ENCODE results near the gene CDH11. TPM values are rescaled to one million over a fixed set of nuclear protein-coding genes. Genes with fewer than 3 reads are reported as not detected.

CDH11 gene
- 10 to 100 TPM in 1 of 4 donors, 1 to 10 TPM in 2, under 1 TPM in 1; 0.22 to 25.1 (median 1.6) TPM for polyA plus RNA-seq
- long read RNA-seq, donor 1: 0 reads
- long read RNA-seq, donor 2, full-length matches to known transcripts: 1 of 1 reads
- long read RNA-seq, donor 2, partial matches to known transcripts: 0 of 1 reads
- long read RNA-seq, donor 2, other reads (novel, unspliced or antisense): 0 of 1 reads
- long read RNA-seq, donor 3, partial matches to known transcripts: 0 of 1 reads
- long read RNA-seq, donor 3, other reads (novel, unspliced or antisense): 0 of 1 reads
- long read RNA-seq, donor 4, full-length matches to known transcripts: 1 of 1 reads
- long read RNA-seq, donor 4, partial matches to known transcripts: 0 of 1 reads
- long read RNA-seq, donor 4, other reads (novel, unspliced or antisense): 0 of 1 reads
- long read RNA-seq, donor 5: 0 reads
- long read RNA-seq, donor 6, partial matches to known transcripts: 0 of 1 reads
- long read RNA-seq, donor 6, other reads (novel, unspliced or antisense): 0 of 1 reads
- long read RNA-seq, donor 7, full-length matches to known transcripts: 10 of 10 reads
- long read RNA-seq, donor 7, partial matches to known transcripts: 0 of 10 reads
- long read RNA-seq, donor 7, other reads (novel, unspliced or antisense): 0 of 10 reads
- long read RNA-seq, donor 8, full-length matches to known transcripts: 2 of 2 reads
- long read RNA-seq, donor 8, partial matches to known transcripts: 0 of 2 reads
- long read RNA-seq, donor 8, other reads (novel, unspliced or antisense): 0 of 2 reads
- long read RNA-seq, donor 9: 0 reads
- long read RNA-seq, donor 10, full-length matches to known transcripts: 13 of 13 reads
- long read RNA-seq, donor 10, partial matches to known transcripts: 0 of 13 reads
- long read RNA-seq, donor 10, other reads (novel, unspliced or antisense): 0 of 13 reads

- no peak for FAIRE-seq
Observed at GRCh38 chr16:65121870-65122723, at the start of gene CDH11. CDH11 (minus strand) TSS chr16:65122063; CDS start chr16:65004869, 117,194 bp downstream.

GRCh38 chr16:65154321-65154720, 32.5 kb upstream of the CDH11 start:
- Histone ChIP-seq H3K27ac (ENCODE audit: low read depth in 1 of 3, low read length in 2 of 3) (no peak overlapping the region), H3K4me3 (ENCODE audit: low read depth in 1 of 3, low read length in 3 of 3) (no peak overlapping the region), H3K4me1 (ENCODE audit: control insufficient read depth in 3 of 3, insufficient read depth in 2 of 3, low read depth in 1 of 3, low read length in 2 of 3) (no peaks in the 10 kb centered on the region), H3K9me3 (ENCODE audit: control insufficient read depth in 2 of 2, insufficient read depth in 1 of 2, low read depth in 1 of 2, low read length in 1 of 2) (no peaks in the 10 kb centered on the region), H3K27me3 (ENCODE audit: control insufficient read depth in 3 of 3, insufficient read depth in 3 of 3, low read length in 3 of 3) (no peaks in the 10 kb centered on the region), H3K36me3 (ENCODE audit: control insufficient read depth in 3 of 3, insufficient read depth in 2 of 3, low read depth in 1 of 3, low read length in 3 of 3) (no peaks in the 10 kb centered on the region)
- FAIRE-seq (no peak), DNase-seq (no peak)
- WGBS, 3 donors: 19 to 42% (median 19%) methylated on average over 3 of the region's 3 CpGs

More at GRCh38 chr16:65121870-65122723, at the start of gene CDH11:
- Histone ChIP-seq H3K27me3 (ENCODE audit: control insufficient read depth in 3 of 3, insufficient read depth in 3 of 3, low read length in 3 of 3) (peaks cover 10 to 52% (median 10%) of the 10 kb centered on the region in 3 donors), H3K4me3 (ENCODE audit: low read depth in 1 of 3, low read length in 3 of 3) (peak within 1 kb of the TSS; percentile 12 to 79 (median 30)), H3K36me3 (ENCODE audit: control insufficient read depth in 3 of 3, insufficient read depth in 2 of 3, low read depth in 1 of 3, low read length in 3 of 3) (no peaks in the 10 kb centered on the region), H3K4me1 (ENCODE audit: control insufficient read depth in 3 of 3, insufficient read depth in 2 of 3, low read depth in 1 of 3, low read length in 2 of 3) (peaks cover 0 to 10% (median 0%) of the 10 kb centered on the region in 3 donors), H3K27ac (ENCODE audit: low read depth in 1 of 3, low read length in 2 of 3) (peak within 1 kb of the TSS; percentile 35 to 91 (median 81)), H3K9me3 (ENCODE audit: control insufficient read depth in 2 of 2, insufficient read depth in 1 of 2, low read depth in 1 of 2, low read length in 1 of 2) (no peaks in the 10 kb centered on the region)
- peak in 1 of 2 donors; percentile 54 for DNase-seq
- 2 to 4% (median 4%) methylated on average over 49 to 69 of the region's 69 CpGs for WGBS, 3 donors

- Histone ChIP-seq H3K36me3 (ENCODE audit: control insufficient read depth in 3 of 3, insufficient read depth in 2 of 3, low read depth in 1 of 3, low read length in 3 of 3) (no peaks in the 10 kb centered on the region), H3K4me1 (ENCODE audit: control insufficient read depth in 3 of 3, insufficient read depth in 2 of 3, low read depth in 1 of 3, low read length in 2 of 3) (no peaks in the 10 kb centered on the region), H3K27ac (ENCODE audit: low read depth in 1 of 3, low read length in 2 of 3) (no peak overlapping the region), H3K9me3 (ENCODE audit: control insufficient read depth in 2 of 2, insufficient read depth in 1 of 2, low read depth in 1 of 2, low read length in 1 of 2) (no peaks in the 10 kb centered on the region), H3K27me3 (ENCODE audit: control insufficient read depth in 3 of 3, insufficient read depth in 3 of 3, low read length in 3 of 3) (no peaks in the 10 kb centered on the region), H3K4me3 (ENCODE audit: low read depth in 1 of 3, low read length in 3 of 3) (no peak overlapping the region)
- WGBS, 3 donors: 50 to 76% (median 52%) methylated on average over 1 of the region's 1 CpG
- no peak for DNase-seq
- FAIRE-seq: no peak
Observed at GRCh38 chr16:65153365-65154105, 31.7 kb upstream of the CDH11 start.

- Histone ChIP-seq H3K4me1 (ENCODE audit: control insufficient read depth in 3 of 3, insufficient read depth in 2 of 3, low read depth in 1 of 3, low read length in 2 of 3) (no peaks in the 10 kb centered on the region), H3K9me3 (ENCODE audit: control insufficient read depth in 2 of 2, insufficient read depth in 1 of 2, low read depth in 1 of 2, low read length in 1 of 2) (no peaks in the 10 kb centered on the region), H3K36me3 (ENCODE audit: control insufficient read depth in 3 of 3, insufficient read depth in 2 of 3, low read depth in 1 of 3, low read length in 3 of 3) (no peaks in the 10 kb centered on the region), H3K27me3 (ENCODE audit: control insufficient read depth in 3 of 3, insufficient read depth in 3 of 3, low read length in 3 of 3) (no peaks in the 10 kb centered on the region), H3K4me3 (ENCODE audit: low read depth in 1 of 3, low read length in 3 of 3) (no peak overlapping the region), H3K27ac (ENCODE audit: low read depth in 1 of 3, low read length in 2 of 3) (no peak overlapping the region)
- DNase-seq (no peak), FAIRE-seq (no peak)
Observed at GRCh38 chr16:65148804-65149203, 26.9 kb upstream of the CDH11 start.

GRCh38 chr16:65142276-65142675, 20.4 kb upstream of the CDH11 start:
- Histone ChIP-seq H3K4me3 (ENCODE audit: low read depth in 1 of 3, low read length in 3 of 3) (no peak overlapping the region), H3K36me3 (ENCODE audit: control insufficient read depth in 3 of 3, insufficient read depth in 2 of 3, low read depth in 1 of 3, low read length in 3 of 3) (no peaks in the 10 kb centered on the region), H3K27me3 (ENCODE audit: control insufficient read depth in 3 of 3, insufficient read depth in 3 of 3, low read length in 3 of 3) (no peaks in the 10 kb centered on the region), H3K9me3 (ENCODE audit: control insufficient read depth in 2 of 2, insufficient read depth in 1 of 2, low read depth in 1 of 2, low read length in 1 of 2) (no peaks in the 10 kb centered on the region), H3K27ac (ENCODE audit: low read depth in 1 of 3, low read length in 2 of 3) (no peak overlapping the region), H3K4me1 (ENCODE audit: control insufficient read depth in 3 of 3, insufficient read depth in 2 of 3, low read depth in 1 of 3, low read length in 2 of 3) (no peaks in the 10 kb centered on the region)
- 72 to 86% (median 83%) methylated on average over 3 of the region's 3 CpGs for WGBS, 3 donors
- FAIRE-seq: no peak
- no peak for DNase-seq

- WGBS, 3 donors: 70 to 84% (median 74%) methylated on average over 2 of the region's 2 CpGs
- FAIRE-seq (no peak), DNase-seq (no peak)
- Histone ChIP-seq H3K4me3 (ENCODE audit: low read depth in 1 of 3, low read length in 3 of 3) (no peak overlapping the region), H3K9me3 (ENCODE audit: control insufficient read depth in 2 of 2, insufficient read depth in 1 of 2, low read depth in 1 of 2, low read length in 1 of 2) (no peaks in the 10 kb centered on the region), H3K27ac (ENCODE audit: low read depth in 1 of 3, low read length in 2 of 3) (no peak overlapping the region), H3K4me1 (ENCODE audit: control insufficient read depth in 3 of 3, insufficient read depth in 2 of 3, low read depth in 1 of 3, low read length in 2 of 3) (no peaks in the 10 kb centered on the region), H3K36me3 (ENCODE audit: control insufficient read depth in 3 of 3, insufficient read depth in 2 of 3, low read depth in 1 of 3, low read length in 3 of 3) (no peaks in the 10 kb centered on the region), H3K27me3 (ENCODE audit: control insufficient read depth in 3 of 3, insufficient read depth in 3 of 3, low read length in 3 of 3) (no peaks in the 10 kb centered on the region)
Observed at GRCh38 chr16:65136681-65137080, 14.8 kb upstream of the CDH11 start.

GRCh38 chr16:65126845-65127624, 5.2 kb upstream of the CDH11 start:
- WGBS, 3 donors: 86 to 94% (median 91%) methylated on average over 6 of the region's 6 CpGs
- no peak for FAIRE-seq
- no peaks in the 10 kb centered on the region for H3K9me3 ChIP-seq (ENCODE audit: control insufficient read depth in 2 of 2, insufficient read depth in 1 of 2, low read depth in 1 of 2, low read length in 1 of 2)

More at GRCh38 chr16:65126845-65127624, 5.2 kb upstream of the CDH11 start:
- H3K36me3 ChIP-seq (ENCODE audit: control insufficient read depth in 3 of 3, insufficient read depth in 2 of 3, low read depth in 1 of 3, low read length in 3 of 3): no peaks in the 10 kb centered on the region
- DNase-seq: no peak
- peaks cover 3 to 23% (median 3%) of the 10 kb centered on the region in 3 donors for H3K27me3 ChIP-seq (ENCODE audit: control insufficient read depth in 3 of 3, insufficient read depth in 3 of 3, low read length in 3 of 3)
- no peak overlapping the region for H3K4me3 ChIP-seq (ENCODE audit: low read depth in 1 of 3, low read length in 3 of 3)
- no peak overlapping the region for H3K27ac ChIP-seq (ENCODE audit: low read depth in 1 of 3, low read length in 2 of 3)
- H3K4me1 ChIP-seq (ENCODE audit: control insufficient read depth in 3 of 3, insufficient read depth in 2 of 3, low read depth in 1 of 3, low read length in 2 of 3): peaks cover 0 to 10% (median 0%) of the 10 kb centered on the region in 3 donors

Measured in small intestine (tissue), 16 donors.